WTC11 (cell line): ENCODE results near the gene LIPM. TPM values are rescaled to one million over a fixed set of nuclear protein-coding genes. Genes with fewer than 3 reads are reported as not detected.

ENCODE experiments used
- ATAC-seq: fragments of 200-7000 bp; cut with Tn5 transposase; 2 replicates; pipeline ENCODE4 v1.10.0; 2021; ENCODE audit warnings: mild to moderate bottlenecking, moderate library complexity
- CTCF ChIA-PET: fragments of 300-600 bp; sonication (Branson Sonifier 250); formaldehyde crosslinking; loops from one replicate; lab custom pipeline; 2021; ENCODE audit warnings: antibody characterized with exemption; lab: Charles Lee
- POLR2A ChIA-PET: fragments of 350-600 bp; sonication (Branson Sonifier 250); formaldehyde crosslinking; loops from one replicate; lab custom pipeline; 2021; ENCODE audit warnings: antibody characterized with exemption; lab: Charles Lee
- DNase-seq: peaks from one replicate; pipeline ENCODE4 v3.0.0; 2021; ENCODE audit warnings: low spot score
- H3K27ac Mint-ChIP-seq: 2 replicates; pipeline ENCODE4 v1.8.0; 2021; ENCODE audit warnings: mixed read lengths
- H3K27me3 Mint-ChIP-seq: 2 replicates; pipeline ENCODE4 v1.8.0; 2021; ENCODE audit warnings: low read depth, mild to moderate bottlenecking, moderate library complexity, mixed read lengths
- H3K36me3 Mint-ChIP-seq: 2 replicates; pipeline ENCODE4 v1.8.0; 2021; ENCODE audit warnings: mixed read lengths
- H3K4me1 Mint-ChIP-seq: 2 replicates; pipeline ENCODE4 v1.8.0; 2022; ENCODE audit warnings: mixed read lengths
- H3K4me3 Mint-ChIP-seq: 2 replicates; pipeline ENCODE4 v1.8.0; 2021; ENCODE audit warnings: mild to moderate bottlenecking, moderate library complexity, mixed read lengths
- H3K9me3 Mint-ChIP-seq: 2 replicates; pipeline ENCODE4 v1.8.0; 2021; ENCODE audit warnings: mixed read lengths
- ATF1 ChIP-seq: sonication (generic); formaldehyde crosslinking; IDR thresholded peaks from 2 replicates; pipeline ENCODE4 v1.8.1; 2023; ENCODE audit warnings: mild to moderate bottlenecking, moderate library complexity, missing genetic modification reagents
- ATF6 ChIP-seq: sonication (generic); formaldehyde crosslinking; IDR thresholded peaks from 2 replicates; pipeline ENCODE4 v1.8.1; 2023; ENCODE audit warnings: mild to moderate bottlenecking, missing genetic modification reagents
- CREM ChIP-seq: sonication (generic); formaldehyde crosslinking; IDR thresholded peaks from 2 replicates; pipeline ENCODE4 v1.8.1; 2022; ENCODE audit warnings: mild to moderate bottlenecking, missing genetic modification reagents, moderate library complexity
- ELF4 ChIP-seq: sonication (generic); formaldehyde crosslinking; IDR thresholded peaks from 2 replicates; pipeline ENCODE4 v1.8.1; 2022; ENCODE audit warnings: low read depth, mild to moderate bottlenecking, moderate library complexity, missing genetic modification reagents
- FOXJ3 ChIP-seq: sonication (generic); formaldehyde crosslinking; IDR thresholded peaks from 2 replicates; pipeline ENCODE4 v1.9.0; 2021; ENCODE audit warnings: missing genetic modification reagents, mild to moderate bottlenecking, borderline replicate concordance
- FOXP1 ChIP-seq: sonication (generic); formaldehyde crosslinking; IDR thresholded peaks from 2 replicates; pipeline ENCODE4 v1.8.0; 2022; ENCODE audit warnings: missing genetic modification reagents, mild to moderate bottlenecking, moderate library complexity, borderline replicate concordance
- GTF2I ChIP-seq: fragments of 250-450 bp; sonication (Bioruptor Pico); conservative IDR thresholded peaks from 2 replicates; pipeline ENCODE4 v1.4.0; 2021; ENCODE audit warnings: mild to moderate bottlenecking
- HMGA2 ChIP-seq: fragments of 250-450 bp; sonication (Bioruptor Pico); IDR thresholded peaks from 2 replicates; pipeline ENCODE4 v1.4.0; 2021; ENCODE audit warnings: mild to moderate bottlenecking, moderate library complexity
- JUN ChIP-seq: sonication (generic); formaldehyde crosslinking; IDR thresholded peaks from 2 replicates; pipeline ENCODE4 v1.8.0; 2023; ENCODE audit warnings: mild to moderate bottlenecking, missing genetic modification reagents
- KAT7 ChIP-seq: sonication (generic); formaldehyde crosslinking; IDR thresholded peaks from 2 replicates; pipeline ENCODE4 v1.8.1; 2023; ENCODE audit warnings: missing genetic modification reagents, mild to moderate bottlenecking, borderline replicate concordance
- MLX ChIP-seq: sonication (generic); formaldehyde crosslinking; IDR thresholded peaks from 2 replicates; pipeline ENCODE4 v1.8.1; 2023; ENCODE audit warnings: mild to moderate bottlenecking, missing genetic modification reagents, moderate library complexity
- NFE2L1 ChIP-seq: sonication (generic); formaldehyde crosslinking; IDR thresholded peaks from 2 replicates; pipeline ENCODE4 v1.8.1; 2023; ENCODE audit warnings: missing genetic modification reagents
- NR3C1 ChIP-seq: sonication (generic); formaldehyde crosslinking; conservative IDR thresholded peaks from 2 replicates; pipeline ENCODE4 v1.8.1; 2023; ENCODE audit warnings: low read depth, mild to moderate bottlenecking, missing genetic modification reagents
- OVOL2 ChIP-seq: fragments of 250-450 bp; sonication (Bioruptor Pico); IDR thresholded peaks from 2 replicates; pipeline ENCODE4 v1.9.0; 2021; ENCODE audit warnings: mild to moderate bottlenecking, borderline replicate concordance
- SMAD3 ChIP-seq: sonication (generic); formaldehyde crosslinking; IDR thresholded peaks from 2 replicates; pipeline ENCODE4 v1.8.0; 2022; ENCODE audit warnings: missing genetic modification reagents, mild to moderate bottlenecking, borderline replicate concordance
- SOX15 ChIP-seq: fragments of 250-450 bp; sonication (Bioruptor Pico); IDR thresholded peaks from 2 replicates; pipeline ENCODE4 v1.9.0; 2021; ENCODE audit warnings: mild to moderate bottlenecking
- ZNF396 ChIP-seq: fragments of 250-450 bp; sonication (Bioruptor Pico); IDR thresholded peaks from 2 replicates; pipeline ENCODE4 v1.8.0; 2021; ENCODE audit warnings: mild to moderate bottlenecking, moderate library complexity, borderline replicate concordance
- ZNF416 ChIP-seq: fragments of 250-450 bp; sonication (Bioruptor Pico); IDR thresholded peaks from 2 replicates; pipeline ENCODE4 v1.9.0; 2021; ENCODE audit warnings: mild to moderate bottlenecking, inconsistent platforms
- ZNF423 ChIP-seq: fragments of 250-450 bp; sonication (Bioruptor Pico); IDR thresholded peaks from 2 replicates; pipeline ENCODE4 v2.1.2; 2022; ENCODE audit warnings: mild to moderate bottlenecking, moderate library complexity
- ZNF671 ChIP-seq: fragments of 250-450 bp; sonication (Bioruptor Pico); IDR thresholded peaks from 2 replicates; pipeline ENCODE4 v1.8.0; 2021; ENCODE audit warnings: mild to moderate bottlenecking
- total RNA-seq: library from RNA; stranded (reverse); gene quantifications from 3 replicates; pipeline ENCODE4 v1.2.3, GENCODE V29; 2021
- TF ChIP-seq, protein P1 (sequence below): sonication (generic); formaldehyde crosslinking; IDR thresholded peaks from 2 replicates; pipeline ENCODE4 v1.8.0; 2023; ENCODE audit warnings: missing genetic modification reagents
- TF ChIP-seq, protein P2 (sequence below): fragments of 200-600 bp; IDR thresholded peaks from 2 replicates; pipeline ENCODE4 v1.8.0; 2022; ENCODE audit warnings: antibody characterized with exemption

The LIPM gene
- total RNA-seq, 1 experiment from 2014 or later, result not detected

GRCh38 chr10:88852327-88852726 is 49.8 kb downstream of the LIPM start:
- DNase-seq (no peak), ATAC-seq (no peak)
- Mint-ChIP-seq H3K9me3 (no peaks in the 10 kb centered on the region), H3K27ac (no peak overlapping the region), H3K4me1 (peaks cover 31% of the 10 kb centered on the region), H3K27me3 (no peaks in the 10 kb centered on the region), H3K4me3 (no peak overlapping the region), H3K36me3 (no peaks in the 10 kb centered on the region)
- CTCF ChIA-PET, result interaction anchor here (0.6 to 2.4 kb wide), 7 partner anchors 10 to 1002 kb away, joined by 3 to 10 read pairs (median 5); partner anchors contain the start of genes FAS and STAMBPL1
- TF ChIP-seq OVOL2 (CRISPR knock-in tag) (no peak), SMAD3 (CRISPR knock-in tag) (no peak), ATF1 (CRISPR knock-in tag) (no peak)
- POLR2A ChIA-PET, result no interaction called here

- H3K4me1 Mint-ChIP-seq, result peaks cover 31% of the 10 kb centered on the region
- H3K36me3 Mint-ChIP-seq, result no peaks in the 10 kb centered on the region
- H3K27ac Mint-ChIP-seq, result 0 out of 2 replicates have a peak overlapping the region, but pooled peaks have one; percentile 5
- CTCF ChIA-PET, result interaction anchor here (0.6 to 2.4 kb wide), 9 partner anchors 9 to 147 kb away, joined by 3 to 10 read pairs (median 3); partner anchors contain the start of genes FAS and STAMBPL1
- DNase-seq, result no peak
- no peak for ATAC-seq
- H3K27me3 Mint-ChIP-seq, result no peaks in the 10 kb centered on the region
- POLR2A ChIA-PET, result no interaction called here
- H3K9me3 Mint-ChIP-seq, result no peaks in the 10 kb centered on the region
- TF ChIP-seq FOXP1 (CRISPR knock-in tag) (no peak), SOX15 (no peak), NFE2L1 (CRISPR knock-in tag) (no peak), JUN (no peak), FOXJ3 (CRISPR knock-in tag) (no peak), GTF2I (CRISPR knock-in tag) (no peak), HMGA2 (CRISPR knock-in tag) (no peak), KAT7 (no peak), CREM (CRISPR knock-in tag) (no peak), ZNF416 (CRISPR knock-in tag) (no peak), ATF6 (CRISPR knock-in tag) (no peak), NR3C1 (CRISPR knock-in tag) (no peak), MLX (CRISPR knock-in tag) (no peak), ZNF396 (no peak), ELF4 (no peak), ZNF671 (CRISPR knock-in tag) (no peak), ZNF423 (CRISPR knock-in tag) (no peak)
- TF ChIP-seq, protein P1, sequence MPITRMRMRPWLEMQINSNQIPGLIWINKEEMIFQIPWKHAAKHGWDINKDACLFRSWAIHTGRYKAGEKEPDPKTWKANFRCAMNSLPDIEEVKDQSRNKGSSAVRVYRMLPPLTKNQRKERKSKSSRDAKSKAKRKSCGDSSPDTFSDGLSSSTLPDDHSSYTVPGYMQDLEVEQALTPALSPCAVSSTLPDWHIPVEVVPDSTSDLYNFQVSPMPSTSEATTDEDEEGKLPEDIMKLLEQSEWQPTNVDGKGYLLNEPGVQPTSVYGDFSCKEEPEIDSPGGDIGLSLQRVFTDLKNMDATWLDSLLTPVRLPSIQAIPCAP (CRISPR knock-in tag), result no peak
- TF ChIP-seq, protein P2, sequence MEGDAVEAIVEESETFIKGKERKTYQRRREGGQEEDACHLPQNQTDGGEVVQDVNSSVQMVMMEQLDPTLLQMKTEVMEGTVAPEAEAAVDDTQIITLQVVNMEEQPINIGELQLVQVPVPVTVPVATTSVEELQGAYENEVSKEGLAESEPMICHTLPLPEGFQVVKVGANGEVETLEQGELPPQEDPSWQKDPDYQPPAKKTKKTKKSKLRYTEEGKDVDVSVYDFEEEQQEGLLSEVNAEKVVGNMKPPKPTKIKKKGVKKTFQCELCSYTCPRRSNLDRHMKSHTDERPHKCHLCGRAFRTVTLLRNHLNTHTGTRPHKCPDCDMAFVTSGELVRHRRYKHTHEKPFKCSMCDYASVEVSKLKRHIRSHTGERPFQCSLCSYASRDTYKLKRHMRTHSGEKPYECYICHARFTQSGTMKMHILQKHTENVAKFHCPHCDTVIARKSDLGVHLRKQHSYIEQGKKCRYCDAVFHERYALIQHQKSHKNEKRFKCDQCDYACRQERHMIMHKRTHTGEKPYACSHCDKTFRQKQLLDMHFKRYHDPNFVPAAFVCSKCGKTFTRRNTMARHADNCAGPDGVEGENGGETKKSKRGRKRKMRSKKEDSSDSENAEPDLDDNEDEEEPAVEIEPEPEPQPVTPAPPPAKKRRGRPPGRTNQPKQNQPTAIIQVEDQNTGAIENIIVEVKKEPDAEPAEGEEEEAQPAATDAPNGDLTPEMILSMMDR, result no peak
- no peak overlapping the region for H3K4me3 Mint-ChIP-seq
Measured at GRCh38 chr10:88853155-88853881, 50.8 kb downstream of the LIPM start.
